Stimulated activated CD4-positive, alpha-beta T cell treated with anti-CD3 and anti-CD28 coated beads, TNF-alpha, amount 100 ng/mL, for 1 hour (primary cell): ENCODE results near the gene DIP2C.
"Not testable (repeated sequence)": the region's sequence is repeated elsewhere in the genome, so short reads cannot be mapped to it uniquely, and the experiment has no call there.

Experiments
- DNase-seq, 3 donors: peaks; one replicate each; pipeline ENCODE4 v3.0.0-alpha.2; 2020; ENCODE audit warnings: low read depth in 3 of 3, low spot score in 1 of 3

The DIP2C gene

DNA sequence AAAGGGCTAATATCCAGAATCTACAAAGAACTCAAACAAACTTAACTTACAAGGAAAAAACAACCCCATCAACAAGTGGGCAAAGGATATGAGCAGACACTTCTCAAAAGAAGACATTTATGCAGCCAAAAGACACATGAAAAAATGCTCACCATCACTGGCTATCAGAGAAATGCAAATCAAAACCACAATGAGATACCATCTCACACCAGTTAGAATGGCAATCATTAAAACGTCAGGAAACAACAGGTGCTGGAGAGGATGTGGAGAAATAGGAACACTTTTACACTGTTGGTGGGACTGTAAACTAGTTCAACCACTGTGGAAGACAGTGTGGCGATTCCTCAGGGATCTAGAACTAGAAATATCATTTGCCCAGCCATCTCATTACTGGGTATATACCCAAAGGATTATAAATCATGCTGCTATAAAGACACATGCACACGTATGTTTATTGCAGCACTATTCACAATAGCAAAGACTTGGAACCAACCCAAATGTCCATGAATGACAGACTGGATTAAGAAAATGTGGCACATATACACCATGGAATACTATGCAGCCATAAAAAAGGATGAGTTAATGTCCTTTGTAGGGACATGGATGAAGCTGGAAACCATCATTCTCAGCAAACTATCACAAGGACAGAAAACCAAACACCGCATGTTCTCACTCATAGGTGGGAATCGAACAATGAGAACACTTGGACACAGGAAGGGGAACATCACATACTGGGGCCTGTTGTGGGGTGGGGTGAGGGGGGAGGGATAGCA lies 423.5 kb downstream of the DIP2C start:
- DNase-seq, result not testable (repeated sequence)

DNA sequence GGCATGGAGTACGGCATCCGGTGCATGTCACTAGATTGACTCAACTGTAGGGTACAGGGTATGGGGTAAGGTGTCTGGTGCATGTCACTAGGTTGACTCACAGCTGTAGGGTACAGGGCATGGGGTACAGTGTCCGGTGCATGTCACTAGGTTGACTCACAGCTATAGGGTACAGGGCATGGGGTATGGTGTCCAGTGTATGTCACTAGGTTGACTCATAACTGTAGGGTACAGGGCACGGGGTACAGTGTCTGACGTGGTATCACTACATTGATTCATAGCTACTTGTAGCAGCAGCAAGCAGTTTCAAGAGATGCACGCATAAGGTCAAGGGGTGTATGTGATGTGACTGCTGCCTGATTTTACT lies 424.4 kb downstream of the DIP2C start:
- DNase-seq, result not testable (repeated sequence)

DNA sequence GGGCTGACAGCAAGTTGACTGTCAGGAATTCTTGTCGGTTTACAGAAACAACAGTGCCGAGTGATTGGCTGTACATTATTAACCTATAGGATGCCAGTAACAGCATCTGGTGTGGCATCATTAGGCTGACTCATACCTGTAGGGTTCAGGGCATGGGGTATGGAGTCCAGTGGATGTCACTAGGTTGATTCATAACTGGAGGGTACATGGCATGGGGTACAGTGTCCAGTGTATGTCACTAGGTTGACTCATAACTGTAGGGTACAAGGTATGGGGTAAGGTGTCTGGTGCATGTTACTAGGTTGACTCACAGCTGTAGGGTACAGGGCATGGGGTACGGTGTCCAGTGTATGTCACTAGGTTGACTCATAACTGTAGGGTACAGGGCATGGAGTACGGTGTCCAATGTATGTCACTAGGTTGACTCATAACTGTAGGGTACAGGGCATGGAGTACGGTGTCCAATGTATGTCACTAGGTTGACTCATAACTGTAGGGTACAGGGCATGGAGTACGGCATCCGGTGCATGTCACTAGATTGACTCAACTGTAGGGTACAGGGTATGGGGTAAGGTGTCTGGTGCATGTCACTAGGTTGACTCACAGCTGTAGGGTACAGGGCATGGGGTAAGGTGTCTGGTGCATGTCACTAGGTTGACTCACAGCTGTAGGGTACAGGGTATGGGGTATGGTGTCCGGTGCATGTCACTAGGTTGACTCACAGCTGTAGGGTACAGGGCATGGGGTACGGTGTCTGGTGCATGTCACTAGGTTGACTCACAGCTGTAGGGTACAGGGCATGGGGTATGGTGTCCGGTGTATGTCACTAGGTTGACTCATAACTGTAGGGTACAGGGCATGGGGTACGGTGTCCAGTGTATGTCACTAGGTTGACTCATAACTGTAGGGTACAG lies 425.1 kb downstream of the DIP2C start:
- not testable (repeated sequence) for DNase-seq

DNA sequence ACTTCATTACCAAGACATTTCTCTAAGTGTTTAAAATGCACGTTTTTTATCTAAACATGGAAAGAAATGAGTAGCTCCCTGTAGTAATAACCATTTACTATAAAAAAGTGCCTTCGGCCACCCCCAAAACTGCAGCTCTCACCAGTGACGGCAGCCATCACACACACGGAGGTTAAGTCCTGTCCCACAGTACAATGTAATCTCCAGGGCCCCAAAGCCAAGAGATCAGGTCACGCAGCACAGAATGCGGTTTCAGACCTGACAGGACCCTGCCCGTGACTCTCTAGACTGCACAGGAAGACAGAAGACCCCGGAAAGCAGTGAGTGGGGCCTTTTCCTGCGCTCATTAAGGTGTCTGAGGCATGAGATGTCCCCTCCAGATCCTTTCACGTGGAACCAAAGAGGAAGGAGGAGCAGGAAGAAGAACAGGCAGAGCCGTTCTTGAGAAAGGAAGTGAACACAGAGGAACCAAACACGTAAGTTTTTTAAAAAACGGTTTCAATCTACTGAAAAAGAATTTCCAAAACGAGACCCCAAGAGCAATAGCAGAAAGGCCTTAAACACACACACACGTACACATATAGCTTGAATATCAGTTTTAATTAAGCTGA lies 428.5 kb downstream of the DIP2C start:
- no peak for DNase-seq

DNA sequence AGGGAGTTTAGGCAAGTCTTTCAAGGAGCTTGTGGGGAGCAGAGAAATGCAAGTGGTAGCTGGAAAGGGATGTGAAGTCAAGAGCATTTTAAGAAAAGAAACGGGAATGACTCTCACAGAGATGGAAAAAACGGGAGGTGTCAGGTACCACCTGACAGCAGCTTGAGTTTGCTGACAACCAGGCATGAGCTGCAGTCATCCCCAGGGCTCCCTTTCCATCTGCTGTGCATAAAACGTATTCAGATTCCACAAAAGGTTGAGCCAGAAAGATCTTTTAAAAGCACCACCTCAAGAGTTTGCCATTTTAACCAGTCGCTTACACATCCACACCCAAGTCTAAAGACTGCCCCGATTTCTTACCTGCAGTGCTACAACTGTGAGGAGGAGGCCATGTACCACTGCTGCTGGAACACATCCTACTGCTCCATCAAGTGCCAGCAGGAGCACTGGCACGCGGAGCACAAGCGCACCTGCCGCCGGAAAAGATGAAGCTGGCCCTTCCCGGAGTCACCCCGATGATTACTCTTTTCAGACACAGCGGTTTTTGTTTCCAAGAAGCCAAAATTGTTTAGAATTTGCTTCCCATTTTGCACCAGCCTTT lies 437.4 kb downstream of the DIP2C start:
- no peak for DNase-seq

DNA sequence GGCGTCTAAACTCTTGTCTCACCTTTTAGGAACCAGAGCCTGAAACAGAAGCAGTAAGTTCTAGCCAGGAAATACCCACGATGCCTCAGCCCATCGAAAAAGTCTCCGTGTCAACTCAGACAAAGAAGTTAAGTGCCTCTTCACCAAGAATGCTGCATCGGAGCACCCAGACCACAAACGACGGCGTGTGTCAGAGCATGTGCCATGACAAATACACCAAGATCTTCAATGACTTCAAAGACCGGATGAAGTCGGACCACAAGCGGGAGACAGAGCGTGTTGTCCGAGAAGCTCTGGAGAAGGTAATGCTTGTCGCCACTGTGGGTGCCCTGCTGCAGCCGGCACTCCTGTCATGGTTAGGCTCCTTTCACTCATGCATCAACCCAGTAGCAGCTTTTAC lies 441.2 kb downstream of the DIP2C start:
- DNase-seq, result no peak

DNA sequence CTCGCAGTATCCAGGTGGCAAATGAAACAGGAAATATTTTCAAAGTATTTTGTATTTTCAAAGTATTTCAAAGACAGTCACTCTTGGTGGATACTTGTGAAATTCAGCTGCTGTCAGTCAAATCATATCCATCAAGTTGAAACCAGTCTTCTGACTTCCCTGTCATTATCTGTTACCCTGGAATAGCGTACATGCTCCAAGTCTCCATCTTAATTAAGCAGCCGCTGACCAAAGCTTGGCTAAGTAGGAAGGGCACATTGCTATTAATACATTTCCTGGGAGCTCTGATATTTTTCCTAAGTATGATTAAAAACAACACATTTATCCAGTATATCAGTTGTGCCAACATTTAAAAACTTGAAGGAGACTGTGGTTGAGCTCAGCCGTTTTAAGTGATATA lies 442.0 kb downstream of the DIP2C start:
- DNase-seq, result no peak

DNA sequence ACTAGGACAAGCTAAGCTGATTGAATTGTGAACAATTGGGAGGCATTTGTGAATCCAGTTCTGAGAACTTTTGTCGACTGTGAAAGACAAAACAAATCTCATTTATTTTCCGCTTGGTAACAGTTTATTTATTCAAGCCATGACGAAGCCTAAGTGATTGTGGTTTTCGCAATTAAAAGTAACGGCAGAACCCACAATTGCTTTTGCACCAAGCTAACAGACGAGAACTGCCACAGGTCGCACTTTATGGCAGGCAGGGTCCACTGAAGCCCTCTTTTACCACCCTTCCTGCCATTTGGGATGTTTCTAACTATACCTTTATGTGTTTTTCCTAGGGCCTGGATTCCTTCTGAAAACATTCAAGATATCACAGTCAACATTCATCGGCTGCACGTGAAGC lies 443.0 kb downstream of the DIP2C start:
- no peak for DNase-seq

DNA sequence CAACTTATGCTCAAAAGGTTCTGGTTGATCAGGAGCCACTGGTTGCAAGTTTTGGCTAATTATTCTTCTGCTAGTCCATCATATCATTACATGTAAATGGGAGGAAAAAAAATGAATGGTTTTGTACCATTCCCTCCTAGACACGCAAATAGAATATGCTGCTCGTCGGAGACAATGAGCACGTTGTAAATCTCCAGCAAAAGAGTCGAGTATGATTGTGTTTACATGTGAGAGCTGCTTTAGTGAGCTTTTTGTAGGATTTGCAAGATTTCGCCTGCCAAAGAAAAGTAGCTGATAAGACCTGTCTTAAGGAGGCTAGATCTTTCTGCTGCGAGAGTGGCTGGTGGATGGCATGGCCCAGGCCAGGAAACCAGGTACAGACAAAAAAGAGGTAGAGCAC lies 445.2 kb downstream of the DIP2C start:
- DNase-seq, result no peak

DNA sequence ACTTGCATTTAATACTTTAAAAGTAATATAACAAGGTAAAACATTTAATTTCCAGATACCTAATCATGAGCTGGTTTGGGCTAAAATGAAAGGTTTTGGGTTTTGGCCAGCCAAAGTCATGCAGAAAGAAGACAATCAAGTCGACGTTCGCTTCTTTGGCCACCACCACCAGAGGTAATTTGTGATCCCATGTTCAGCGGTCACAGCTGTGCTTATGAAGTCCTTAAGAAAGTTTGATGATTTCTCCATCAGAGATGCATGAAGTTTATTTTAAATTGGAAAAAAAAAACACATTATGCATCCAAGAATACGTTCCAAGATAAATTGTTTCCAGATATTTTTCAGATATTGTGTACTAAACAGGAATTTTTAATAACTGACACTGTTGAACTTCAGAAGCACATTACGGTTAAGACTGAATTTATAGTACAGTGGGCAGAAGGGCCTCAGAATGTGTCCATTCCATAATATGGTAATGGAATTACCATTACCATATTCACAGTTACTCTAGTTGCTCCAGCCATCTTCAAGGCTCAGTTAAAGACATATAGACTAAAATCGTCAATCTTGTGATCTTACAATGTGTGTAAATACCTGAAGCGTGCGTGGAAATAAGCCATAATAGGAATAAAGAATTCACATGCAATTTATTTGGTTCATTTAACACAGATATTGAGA lies 447.4 kb downstream of the DIP2C start:
- no peak for DNase-seq

DNA sequence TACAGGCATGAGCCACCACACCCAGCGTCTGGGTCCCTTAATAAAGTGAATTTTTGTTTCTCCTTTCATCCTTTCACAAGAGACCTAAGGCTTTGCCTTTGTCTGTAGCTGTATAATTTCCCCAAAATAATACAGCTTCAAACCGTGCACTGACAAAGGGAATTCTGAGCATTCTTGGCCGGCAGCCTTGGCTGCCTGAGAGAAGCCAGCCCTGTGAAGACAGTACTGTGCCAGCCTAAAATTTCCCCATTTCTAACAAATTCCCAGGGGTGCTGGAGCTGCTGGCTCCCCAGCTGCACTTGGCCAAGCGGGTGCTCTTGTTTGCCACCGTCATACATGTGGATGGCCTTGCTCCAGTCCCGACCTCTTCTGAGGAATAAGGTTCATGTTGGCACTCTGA lies 448.0 kb downstream of the DIP2C start:
- DNase-seq, result no peak

DNA sequence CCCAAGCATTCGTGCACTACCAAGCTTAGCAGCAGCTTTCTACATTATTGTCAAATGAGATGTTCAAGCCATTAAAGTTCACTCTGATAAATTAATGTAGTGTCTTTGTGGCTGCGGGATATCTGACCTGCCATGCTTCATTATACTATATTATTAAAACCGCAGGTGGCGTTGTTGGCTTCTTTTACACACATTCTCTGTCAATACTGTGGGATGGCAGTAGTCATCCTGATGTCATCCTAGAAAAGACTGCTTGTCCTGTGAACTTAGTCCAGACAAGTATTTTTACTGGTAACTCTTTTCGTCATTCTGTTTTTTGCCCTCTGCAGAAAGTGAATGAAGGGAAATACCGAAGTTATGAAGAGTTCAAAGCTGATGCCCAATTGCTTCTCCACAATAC lies 450.4 kb downstream of the DIP2C start:
- DNase-seq, result no peak

DNA sequence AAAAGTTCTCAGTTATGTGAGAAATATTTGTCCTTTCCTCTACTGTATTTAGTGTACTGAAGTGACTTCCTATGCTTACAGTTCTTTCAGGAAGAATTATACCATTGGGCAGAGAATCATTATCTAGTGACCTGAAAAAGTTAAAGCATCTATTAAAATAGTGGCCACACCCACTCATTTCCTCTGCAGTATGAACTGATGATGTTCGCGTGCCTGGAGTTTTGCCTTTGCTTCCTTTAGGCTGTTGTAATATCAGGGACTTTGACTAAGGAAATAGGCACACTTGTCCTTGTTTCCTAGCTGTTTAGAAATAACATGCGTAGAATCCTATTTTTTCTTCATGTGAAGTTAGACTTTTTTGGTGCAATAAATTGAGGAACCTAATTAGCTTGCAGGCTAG lies 453.6 kb downstream of the DIP2C start:
- no peak for DNase-seq

DNA sequence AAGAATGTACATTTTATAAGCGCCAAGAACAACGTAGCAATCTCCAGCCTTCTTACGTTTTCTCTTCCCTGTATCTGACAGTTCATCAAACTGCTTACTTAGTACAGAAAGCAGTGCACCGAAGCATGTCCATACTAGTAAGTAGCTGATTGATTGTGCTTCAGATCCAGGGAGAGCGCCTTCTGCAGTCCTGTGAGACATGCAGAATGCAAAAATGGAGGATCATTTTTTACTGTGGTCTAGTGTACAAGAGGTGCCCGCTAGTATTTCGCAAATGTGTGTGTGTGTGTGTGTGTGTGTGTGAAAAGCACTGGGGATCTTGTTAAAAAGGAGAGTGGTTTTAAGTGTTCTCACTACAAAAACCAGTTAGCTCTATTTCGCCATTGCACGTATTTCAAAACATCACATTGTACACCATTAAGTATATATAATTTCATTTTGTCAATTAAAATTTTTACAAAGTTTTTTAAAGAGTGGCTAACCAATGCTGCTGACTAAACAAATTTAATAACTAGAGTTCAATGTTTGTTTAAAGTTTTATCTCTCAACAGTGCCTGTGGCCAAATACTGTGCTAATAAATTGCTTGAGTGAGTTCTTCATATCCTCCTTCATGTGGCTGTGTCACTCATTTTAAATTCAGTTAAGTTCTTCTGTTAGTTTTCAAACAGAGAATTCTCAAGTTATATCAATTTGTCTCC lies 454.6 kb downstream of the DIP2C start:
- DNase-seq, result no peak

DNA sequence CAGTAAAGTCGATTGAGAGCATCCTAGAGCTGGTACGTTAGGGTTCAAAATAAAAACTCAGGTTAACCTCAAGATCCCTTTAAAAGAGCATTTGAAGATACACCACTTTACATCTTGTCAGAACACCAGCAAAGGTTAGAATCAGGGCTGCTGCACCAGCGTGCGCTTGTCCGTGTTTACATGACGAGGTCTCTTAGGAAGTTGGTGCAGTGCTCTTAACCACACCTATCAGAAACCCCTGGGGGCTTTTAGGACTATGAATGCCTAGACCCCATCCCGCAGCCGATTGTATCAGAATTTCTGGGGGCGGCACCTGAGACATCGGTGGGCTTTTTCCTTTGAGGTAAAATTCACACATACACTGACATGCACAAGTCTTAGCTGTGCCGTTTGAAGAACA lies 456.6 kb downstream of the DIP2C start:
- DNase-seq, result no peak

DNA sequence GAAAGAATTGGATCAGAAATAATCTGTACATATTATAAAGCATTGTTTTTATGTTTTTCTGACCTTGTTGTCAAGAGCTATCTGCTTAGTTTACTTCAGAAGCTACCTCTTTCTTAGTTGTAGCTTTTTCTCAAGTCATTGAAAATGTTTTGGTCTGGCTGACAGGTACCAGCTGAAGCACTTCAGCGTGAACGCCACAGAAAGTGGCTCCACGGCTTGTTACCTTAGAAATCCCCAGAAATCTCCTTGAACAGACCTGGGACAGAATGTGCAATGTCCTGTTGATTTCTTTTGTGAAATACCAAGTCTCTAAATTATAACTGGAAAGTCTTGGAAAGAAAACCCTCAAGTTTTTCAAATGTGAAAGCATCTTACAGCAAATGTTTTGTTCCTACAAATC lies 457.4 kb downstream of the DIP2C start:
- no peak for DNase-seq

DNA sequence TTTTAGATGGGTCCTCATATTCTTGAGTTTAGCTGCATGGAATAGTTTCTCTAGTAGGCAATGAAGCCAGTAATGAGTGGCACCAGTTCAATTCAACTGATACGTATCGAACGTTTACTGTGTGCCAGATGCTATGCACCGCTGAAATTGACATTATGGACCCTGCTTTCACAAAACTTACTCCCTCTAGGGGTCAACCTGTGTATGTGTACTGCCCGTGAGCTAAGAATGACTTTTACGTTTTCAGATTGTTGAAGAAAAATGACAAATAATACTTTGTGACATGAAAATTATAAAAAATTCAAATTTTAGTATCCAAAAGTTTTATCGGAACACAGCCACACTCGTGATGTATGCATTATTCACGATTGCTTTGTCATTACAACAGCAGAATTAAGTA lies 458.7 kb downstream of the DIP2C start:
- no peak for DNase-seq

DNA sequence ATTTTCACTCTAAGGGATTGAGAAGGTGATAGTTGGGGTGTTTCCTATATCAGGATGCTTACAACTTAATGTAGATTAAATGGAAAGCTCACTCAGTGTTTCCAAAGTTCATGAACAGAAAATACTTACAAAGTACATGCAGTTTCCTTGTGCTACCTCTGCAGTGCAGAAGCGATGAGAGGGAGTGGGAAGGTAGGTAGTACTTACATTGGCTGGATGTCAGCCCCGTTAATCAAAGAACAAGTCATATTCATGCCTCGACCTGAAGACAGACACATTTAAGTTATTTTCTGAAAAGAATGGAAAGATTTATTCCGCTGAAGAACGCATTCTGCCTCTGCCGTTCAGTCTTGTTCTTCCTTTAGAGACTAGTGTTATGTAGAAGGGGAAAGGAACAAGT lies 461.1 kb downstream of the DIP2C start:
- no peak for DNase-seq

DNA sequence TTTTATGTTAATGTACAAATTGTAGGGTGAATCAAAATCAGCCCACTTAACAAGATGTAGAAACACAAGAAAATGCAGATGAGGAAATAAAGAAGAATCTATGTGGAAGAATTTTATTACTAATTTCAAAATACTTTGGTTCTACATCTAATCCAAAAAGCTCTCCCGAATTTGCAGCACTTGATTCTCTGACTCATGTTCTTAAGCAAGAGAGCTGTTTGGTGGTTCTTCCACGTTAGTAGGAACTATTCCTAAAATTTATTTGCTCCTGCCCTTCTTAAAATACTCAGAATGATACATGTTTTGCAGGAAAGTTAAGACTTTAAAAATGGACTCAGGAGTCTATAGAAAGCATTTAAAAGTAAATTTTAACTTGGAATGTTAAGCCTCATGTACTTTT lies 462.5 kb downstream of the DIP2C start:
- DNase-seq, result no peak

DNA sequence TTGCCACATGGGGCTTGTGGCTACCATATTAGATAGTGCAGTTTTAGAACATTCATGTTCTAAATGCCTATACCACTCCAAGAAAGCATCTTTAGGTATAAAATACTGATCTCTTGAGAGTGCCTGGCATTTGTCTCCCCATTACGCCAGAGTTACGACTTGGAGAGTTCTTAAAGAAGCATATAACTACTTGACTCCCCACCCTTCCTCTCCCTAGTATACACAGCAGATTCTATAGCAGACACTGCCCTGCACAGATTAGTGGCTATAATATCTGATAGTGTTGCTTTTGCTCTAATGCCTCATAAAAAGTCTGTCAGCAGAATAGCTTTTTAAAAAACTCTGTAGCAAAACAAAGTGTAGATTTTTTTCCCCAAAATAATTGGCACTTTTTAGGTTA lies 463.4 kb downstream of the DIP2C start:
- DNase-seq, result no peak

DNA sequence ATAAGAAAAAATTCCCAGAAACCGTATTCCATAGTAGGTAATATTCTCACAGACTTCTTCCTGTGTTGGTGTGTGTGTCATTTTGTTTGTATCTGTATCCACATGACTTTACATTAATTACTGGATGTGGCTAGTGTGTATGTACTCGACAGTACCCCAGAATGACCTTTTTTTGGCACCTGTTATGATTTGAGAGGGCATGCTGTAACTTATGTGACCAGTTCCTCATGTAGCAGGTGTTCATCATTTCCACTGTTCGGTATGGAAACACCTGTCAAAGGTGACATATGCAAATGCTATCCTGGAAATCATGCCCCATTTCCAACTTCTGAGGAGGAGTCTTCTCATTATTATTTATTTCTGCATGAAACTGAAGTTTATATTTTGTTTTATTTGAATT lies 464.9 kb downstream of the DIP2C start:
- DNase-seq, result no peak
